Neural cell (in vitro differentiated cells): ENCODE measurements around the gene ANKRD7. TPM values are rescaled to one million over a fixed set of nuclear protein-coding genes. Genes with fewer than 3 reads are reported as not detected.

ENCODE experiments used
- H2AFZ ChIP-seq: fragments of 200-600, 300-800 bp; sonication (generic), shearing (Covaris generic); 2 replicates; pipeline ENCODE4 v1.6.0; 2014; ENCODE audit warnings: low read depth, mild to moderate bottlenecking, antibody characterized with exemption, low read length, moderate library complexity
- H3F3A ChIP-seq: fragments of 200-600 bp; shearing (Covaris generic); 2 replicates; pipeline ENCODE4 v1.6.1; 2016; ENCODE audit warnings: mild to moderate bottlenecking, moderate library complexity, mixed read lengths, antibody characterized with exemption, low read length; ENCODE audit not compliant: insufficient read depth, poor library complexity, severe bottlenecking
- H3K27ac ChIP-seq: fragments of 200-600, 300-800 bp; sonication (generic), shearing (Covaris generic); 2 replicates; pipeline ENCODE4 v1.5.1; 2014; ENCODE audit warnings: mild to moderate bottlenecking, low read length, moderate library complexity
- H3K27me3 ChIP-seq: fragments of 300-800, 200-600 bp; sonication (generic), shearing (Covaris generic); 2 replicates; pipeline ENCODE4 v1.6.0; 2014; ENCODE audit warnings: mild to moderate bottlenecking, low read depth, low read length, moderate library complexity; ENCODE audit not compliant: insufficient read depth
- H3K36me3 ChIP-seq: fragments of 300-800, 200-600 bp; sonication (generic), shearing (Covaris generic); 2 replicates; pipeline ENCODE4 v1.5.1; 2014; ENCODE audit warnings: mild to moderate bottlenecking, antibody characterized with exemption, low read length, moderate library complexity; ENCODE audit not compliant: insufficient read depth
- H3K4me2 ChIP-seq: fragments of 300-800, 200-600 bp; sonication (generic), shearing (Covaris generic); 2 replicates; pipeline ENCODE4 v1.6.0; 2014; ENCODE audit warnings: mild to moderate bottlenecking, low read length
- H3K4me3 ChIP-seq: fragments of 300-800, 200-600 bp; sonication (generic), shearing (Covaris generic); 2 replicates; pipeline ENCODE4 v1.5.1; 2014; ENCODE audit warnings: mild to moderate bottlenecking, low read length, moderate library complexity
- H3K79me2 ChIP-seq: fragments of 200-600 bp; shearing (Covaris generic); replicated peaks from 2 replicates; pipeline ENCODE4 v1.6.0; 2014; ENCODE audit warnings: mild to moderate bottlenecking, low read length, moderate library complexity; ENCODE audit not compliant: insufficient read depth
- H3K9ac ChIP-seq: fragments of 300-800, 200-600 bp; sonication (generic), shearing (Covaris generic); 2 replicates; pipeline ENCODE4 v1.6.1; 2016; ENCODE audit warnings: mild to moderate bottlenecking, low read length, mixed read lengths
- H3K9me2 ChIP-seq: fragments of 200-600 bp; shearing (Covaris generic); 2 replicates; pipeline ENCODE4 v1.6.1; 2016; ENCODE audit warnings: mild to moderate bottlenecking, low read length, mixed read lengths; ENCODE audit not compliant: insufficient read depth
- H3K9me3 ChIP-seq: fragments of 200-600, 300-800 bp; sonication (generic), shearing (Covaris generic); 2 replicates; pipeline ENCODE4 v1.6.1; 2016; ENCODE audit warnings: mild to moderate bottlenecking, mixed run types, low read length, moderate library complexity, mixed read lengths
- H4K20me1 ChIP-seq: fragments of 200-600 bp; shearing (Covaris generic); 2 replicates; pipeline ENCODE4 v1.6.1; 2016; ENCODE audit warnings: mild to moderate bottlenecking, mixed run types; ENCODE audit not compliant: insufficient read depth
- EP300 ChIP-seq: fragments of 450-650 bp; conservative IDR thresholded peaks from 2 replicates; pipeline ENCODE4 v1.6.1; 2014; ENCODE audit warnings: antibody characterized with exemption, mild to moderate bottlenecking, moderate library complexity; ENCODE audit not compliant: poor library complexity, severe bottlenecking
- EZH2 ChIP-seq: fragments of 200-600, 300-800 bp; shearing (Covaris generic), sonication (generic); IDR thresholded peaks from 2 replicates; pipeline ENCODE4 v1.6.1; 2014; ENCODE audit warnings: antibody characterized with exemption, low read length, borderline replicate concordance, mild to moderate bottlenecking; ENCODE audit not compliant: insufficient read depth, poor library complexity, severe bottlenecking
- MXI1 ChIP-seq: fragments of 450-650 bp; conservative IDR thresholded peaks from 2 replicates; pipeline ENCODE4 v1.6.1; 2014; ENCODE audit warnings: antibody characterized with exemption, mild to moderate bottlenecking; ENCODE audit not compliant: poor library complexity, severe bottlenecking
- POLR2AphosphoS5 ChIP-seq: IDR thresholded peaks from 2 replicates; pipeline ENCODE4 v1.6.1; 2012
- RAD21 ChIP-seq: fragments of 450-650 bp; conservative IDR thresholded peaks from 2 replicates; pipeline ENCODE4 v1.6.1; 2014; ENCODE audit warnings: antibody characterized with exemption, mild to moderate bottlenecking, moderate library complexity
- SMC3 ChIP-seq: fragments of 450-650 bp; conservative IDR thresholded peaks from 2 replicates; pipeline ENCODE4 v1.6.1; 2014; ENCODE audit warnings: antibody characterized with exemption, mild to moderate bottlenecking, moderate library complexity; ENCODE audit not compliant: poor library complexity
- TAF1 ChIP-seq: IDR thresholded peaks from 2 replicates; pipeline ENCODE4 v1.6.1; 2012; ENCODE audit warnings: low read depth
- polyA plus RNA-seq: library from polyadenylated mRNA; depleted of rRNA; stranded (reverse); fragments of >200 nt; gene quantifications from 2 replicates; pipeline ENCODE4 v1.2.3, GENCODE V29; 2014
- TF ChIP-seq, protein P1 (sequence below): fragments of 450-650 bp; IDR thresholded peaks from 2 replicates; pipeline ENCODE4 v1.5.1; 2014; ENCODE audit warnings: antibody characterized with exemption, mild to moderate bottlenecking, moderate library complexity; ENCODE audit not compliant: poor library complexity, severe bottlenecking
- TF ChIP-seq, protein P2 (sequence below): IDR thresholded peaks from 2 replicates; pipeline ENCODE4 v1.6.1; 2012; ENCODE audit warnings: borderline replicate concordance

The ANKRD7 gene
- polyA plus RNA-seq, 1 donor from 2014 or later, result not detected

DNA sequence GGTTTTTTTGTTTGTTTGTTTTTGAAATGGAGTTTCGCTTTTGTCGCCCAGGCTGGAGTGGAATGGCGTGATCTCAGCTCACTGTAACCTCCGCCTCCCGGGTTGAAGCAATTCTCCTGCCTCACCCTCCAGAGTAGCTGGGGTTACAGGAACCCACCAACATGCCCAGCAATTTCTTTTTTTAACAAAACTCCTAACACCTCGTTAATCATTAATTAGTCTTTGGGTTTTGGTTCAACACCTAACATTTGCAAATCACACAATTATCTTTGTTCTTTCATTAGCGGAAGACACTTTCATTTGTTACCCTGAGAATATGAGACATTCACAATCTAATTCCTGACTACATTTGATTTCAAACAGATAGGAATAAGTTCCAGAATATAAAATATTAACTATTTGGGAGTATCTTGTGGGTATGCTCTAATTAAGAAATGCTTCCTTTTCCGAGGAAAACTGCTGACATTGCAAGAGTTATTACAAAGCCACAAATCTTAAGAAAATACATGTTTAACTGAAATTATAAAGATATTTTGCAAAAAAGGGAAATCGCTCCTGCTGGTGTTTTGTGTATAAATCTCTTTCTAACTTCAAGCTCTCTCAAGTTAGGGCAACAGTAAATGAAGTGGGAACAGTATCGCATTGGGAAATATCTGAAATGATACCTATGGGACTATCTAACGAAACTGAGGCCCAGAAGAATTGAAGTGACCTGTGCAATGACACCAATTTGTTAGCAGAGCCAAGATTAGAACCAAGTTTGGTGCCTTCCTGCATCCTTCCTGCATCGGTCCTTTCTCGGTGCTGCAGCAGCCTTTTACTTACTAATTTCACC is 41.7 kb upstream of the ANKRD7 start:
- Histone ChIP-seq H3K36me3 (peaks cover 8% of the 10 kb centered on the region), H2AFZ (peak overlapping the region; percentile 93), H3K9ac (peak overlapping the region; percentile 81), H4K20me1 (no peaks in the 10 kb centered on the region), H3K27me3 (no peaks in the 10 kb centered on the region), H3K9me2 (no peaks in the 10 kb centered on the region), H3K9me3 (no peaks in the 10 kb centered on the region), H3K27ac (peak overlapping the region; percentile 77), H3K4me2 (peak overlapping the region; percentile 92), H3K79me2 (peaks cover 38% of the 10 kb centered on the region), H3F3A (no peaks in the 10 kb centered on the region), H3K4me3 (peak overlapping the region; percentile 91)
- TF ChIP-seq SMC3 (no peak), POLR2AphosphoS5 (no peak), EP300 (no peak), MXI1 (no peak)

DNA sequence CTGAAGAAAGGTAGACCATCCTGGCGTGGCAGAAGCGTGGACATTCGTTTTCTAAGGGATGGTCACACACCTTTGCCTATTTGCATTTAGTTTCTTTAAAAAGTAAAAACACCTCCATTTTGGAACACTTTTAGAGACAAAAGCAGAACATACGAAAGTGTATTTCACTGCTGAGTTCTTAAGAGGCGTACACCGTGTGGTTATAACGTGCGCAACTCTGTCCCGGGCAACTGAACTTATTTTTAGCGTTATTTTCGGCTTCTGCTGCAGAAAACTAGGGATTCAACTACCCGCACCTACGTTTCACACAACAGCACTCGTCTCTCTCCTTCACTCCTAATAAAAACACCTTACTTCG is 41.1 kb upstream of the ANKRD7 start:
- peaks cover 13% of the 10 kb centered on the region for H3K36me3 ChIP-seq
- no peaks in the 10 kb centered on the region for H4K20me1 ChIP-seq
- no peaks in the 10 kb centered on the region for H3K9me2 ChIP-seq
- H3K4me2 ChIP-seq, result peak overlapping the region; percentile 92
- peaks cover 43% of the 10 kb centered on the region for H3K79me2 ChIP-seq
- H3K27me3 ChIP-seq, result no peaks in the 10 kb centered on the region
- peak overlapping the region; percentile 77 for H3K27ac ChIP-seq
- peak overlapping the region; percentile 93 for H2AFZ ChIP-seq
- H3F3A ChIP-seq, result no peaks in the 10 kb centered on the region
- H3K9me3 ChIP-seq, result no peaks in the 10 kb centered on the region
- TF ChIP-seq, protein P1, sequence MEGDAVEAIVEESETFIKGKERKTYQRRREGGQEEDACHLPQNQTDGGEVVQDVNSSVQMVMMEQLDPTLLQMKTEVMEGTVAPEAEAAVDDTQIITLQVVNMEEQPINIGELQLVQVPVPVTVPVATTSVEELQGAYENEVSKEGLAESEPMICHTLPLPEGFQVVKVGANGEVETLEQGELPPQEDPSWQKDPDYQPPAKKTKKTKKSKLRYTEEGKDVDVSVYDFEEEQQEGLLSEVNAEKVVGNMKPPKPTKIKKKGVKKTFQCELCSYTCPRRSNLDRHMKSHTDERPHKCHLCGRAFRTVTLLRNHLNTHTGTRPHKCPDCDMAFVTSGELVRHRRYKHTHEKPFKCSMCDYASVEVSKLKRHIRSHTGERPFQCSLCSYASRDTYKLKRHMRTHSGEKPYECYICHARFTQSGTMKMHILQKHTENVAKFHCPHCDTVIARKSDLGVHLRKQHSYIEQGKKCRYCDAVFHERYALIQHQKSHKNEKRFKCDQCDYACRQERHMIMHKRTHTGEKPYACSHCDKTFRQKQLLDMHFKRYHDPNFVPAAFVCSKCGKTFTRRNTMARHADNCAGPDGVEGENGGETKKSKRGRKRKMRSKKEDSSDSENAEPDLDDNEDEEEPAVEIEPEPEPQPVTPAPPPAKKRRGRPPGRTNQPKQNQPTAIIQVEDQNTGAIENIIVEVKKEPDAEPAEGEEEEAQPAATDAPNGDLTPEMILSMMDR, result no peak
- TF ChIP-seq TAF1, result no peak
- no peak for TF ChIP-seq MXI1
- no peak for TF ChIP-seq EP300
- TF ChIP-seq, protein P2, sequence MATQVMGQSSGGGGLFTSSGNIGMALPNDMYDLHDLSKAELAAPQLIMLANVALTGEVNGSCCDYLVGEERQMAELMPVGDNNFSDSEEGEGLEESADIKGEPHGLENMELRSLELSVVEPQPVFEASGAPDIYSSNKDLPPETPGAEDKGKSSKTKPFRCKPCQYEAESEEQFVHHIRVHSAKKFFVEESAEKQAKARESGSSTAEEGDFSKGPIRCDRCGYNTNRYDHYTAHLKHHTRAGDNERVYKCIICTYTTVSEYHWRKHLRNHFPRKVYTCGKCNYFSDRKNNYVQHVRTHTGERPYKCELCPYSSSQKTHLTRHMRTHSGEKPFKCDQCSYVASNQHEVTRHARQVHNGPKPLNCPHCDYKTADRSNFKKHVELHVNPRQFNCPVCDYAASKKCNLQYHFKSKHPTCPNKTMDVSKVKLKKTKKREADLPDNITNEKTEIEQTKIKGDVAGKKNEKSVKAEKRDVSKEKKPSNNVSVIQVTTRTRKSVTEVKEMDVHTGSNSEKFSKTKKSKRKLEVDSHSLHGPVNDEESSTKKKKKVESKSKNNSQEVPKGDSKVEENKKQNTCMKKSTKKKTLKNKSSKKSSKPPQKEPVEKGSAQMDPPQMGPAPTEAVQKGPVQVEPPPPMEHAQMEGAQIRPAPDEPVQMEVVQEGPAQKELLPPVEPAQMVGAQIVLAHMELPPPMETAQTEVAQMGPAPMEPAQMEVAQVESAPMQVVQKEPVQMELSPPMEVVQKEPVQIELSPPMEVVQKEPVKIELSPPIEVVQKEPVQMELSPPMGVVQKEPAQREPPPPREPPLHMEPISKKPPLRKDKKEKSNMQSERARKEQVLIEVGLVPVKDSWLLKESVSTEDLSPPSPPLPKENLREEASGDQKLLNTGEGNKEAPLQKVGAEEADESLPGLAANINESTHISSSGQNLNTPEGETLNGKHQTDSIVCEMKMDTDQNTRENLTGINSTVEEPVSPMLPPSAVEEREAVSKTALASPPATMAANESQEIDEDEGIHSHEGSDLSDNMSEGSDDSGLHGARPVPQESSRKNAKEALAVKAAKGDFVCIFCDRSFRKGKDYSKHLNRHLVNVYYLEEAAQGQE, result no peak
- TF ChIP-seq POLR2AphosphoS5, result no peak
- TF ChIP-seq EZH2, result no peak
- TF ChIP-seq RAD21, result no peak
- TF ChIP-seq SMC3, result no peak
- H3K9ac ChIP-seq, result peak overlapping the region; percentile 81
- peak overlapping the region; percentile 91 for H3K4me3 ChIP-seq
